Hepatocyte (in vitro differentiated cells): ENCODE measurements around the gene CYP2E1. TPM values are rescaled to one million over a fixed set of nuclear protein-coding genes. Genes with fewer than 3 reads are reported as not detected.

Experiments
- DNase-seq: peaks from one replicate; pipeline ENCODE4 v3.0.0-alpha.2; 2016; ENCODE audit warnings: low spot score
- H2AFZ ChIP-seq: fragments of 200-600 bp; sonication (generic); 2 replicates; pipeline ENCODE4 v1.6.0; 2016; ENCODE audit warnings: antibody characterized with exemption, mild to moderate bottlenecking
- H3K27ac ChIP-seq: fragments of 200-600 bp; sonication (generic); 2 replicates; pipeline ENCODE4 v1.5.1; 2016; ENCODE audit warnings: mild to moderate bottlenecking
- H3K27me3 ChIP-seq: fragments of 200-600 bp; sonication (generic); 2 replicates; pipeline ENCODE4 v1.6.1; 2016
- H3K36me3 ChIP-seq: fragments of 200-600 bp; sonication (generic); replicated peaks from 2 replicates; pipeline ENCODE4 v1.5.1; 2016; ENCODE audit warnings: low read depth; ENCODE audit not compliant: insufficient read depth
- H3K4me1 ChIP-seq: fragments of 200-600 bp; sonication (generic); 2 replicates; pipeline ENCODE4 v1.5.1; 2016; ENCODE audit warnings: mild to moderate bottlenecking, moderate library complexity; ENCODE audit not compliant: insufficient read depth
- H3K4me2 ChIP-seq: fragments of 200-600 bp; sonication (generic); 2 replicates; pipeline ENCODE4 v1.6.0; 2016
- H3K4me3 ChIP-seq: fragments of 200-600 bp; sonication (generic); 2 replicates; pipeline ENCODE4 v1.5.1; 2016; ENCODE audit warnings: mild to moderate bottlenecking
- H3K79me2 ChIP-seq: fragments of 200-600 bp; sonication (generic); 2 replicates; pipeline ENCODE4 v1.6.0; 2017; ENCODE audit warnings: mild to moderate bottlenecking
- H3K9me2 ChIP-seq: fragments of 200-600 bp; sonication (generic); replicated peaks from 2 replicates; pipeline ENCODE4 v1.6.0; 2017; ENCODE audit warnings: mild to moderate bottlenecking; ENCODE audit not compliant: insufficient read depth
- H3K9me3 ChIP-seq: fragments of 200-600 bp; sonication (generic); 2 replicates; pipeline ENCODE4 v1.5.1; 2016; ENCODE audit warnings: low read depth, mild to moderate bottlenecking
- H4K20me1 ChIP-seq: fragments of 200-600 bp; sonication (generic); 2 replicates; pipeline ENCODE4 v1.6.0; 2016; ENCODE audit warnings: mild to moderate bottlenecking; ENCODE audit not compliant: insufficient read depth, poor library complexity, severe bottlenecking
- EZH2 ChIP-seq: fragments of 200-600 bp; sonication (generic); IDR thresholded peaks from 2 replicates; pipeline ENCODE4 v1.6.1; 2016; ENCODE audit warnings: antibody characterized with exemption, mild to moderate bottlenecking, borderline replicate concordance
- EZH2phosphoT487 ChIP-seq: fragments of 200-600 bp; sonication (generic); IDR thresholded peaks from one replicate; pipeline ENCODE4 v1.6.1; 2018; ENCODE audit warnings: antibody characterized with exemption, mild to moderate bottlenecking, low read depth, moderate library complexity; ENCODE audit not compliant: unreplicated experiment, severe bottlenecking
- WGBS: methylation state at CpG from one replicate; pipeline ENCODE4 v1.1.6; 2016; ENCODE audit warnings: low lambda C conversion rate; ENCODE audit errors: missing lambda C conversion rate; 5-methylcytosine and 5-hydroxymethylcytosine counted together
- polyA plus RNA-seq: library from polyadenylated mRNA; unstranded; fragments of >200 nt; fragmentation: Nextera tagmentation; extraction: Ambion mirVana; gene quantifications from 2 replicates; pipeline ENCODE4 v1.2.1, GENCODE V29; 2016
- total RNA-seq: library from RNA; depleted of rRNA; stranded (reverse); fragments of >200 nt; gene quantifications from 2 replicates; pipeline ENCODE4 v1.2.3, GENCODE V29; 2014
- TF ChIP-seq, protein P1 (sequence below): fragments of 200-600 bp; sonication (generic); IDR thresholded peaks from 2 replicates; pipeline ENCODE4 v1.5.1; 2016; ENCODE audit warnings: antibody characterized with exemption, mild to moderate bottlenecking; ENCODE audit not compliant: poor library complexity

CYP2E1 gene
- total and polyA plus RNA-seq, 2 experiments from 2014 or later = 0.43 to 0.47 TPM

GRCh38 chr10:133555521-133555920 is 28.4 kb downstream of the CYP2E1 start:
- Histone ChIP-seq H3K9me2 (no peaks in the 10 kb centered on the region), H3K27ac (no peak overlapping the region), H4K20me1 (no peaks in the 10 kb centered on the region), H3K4me3 (no peak overlapping the region), H2AFZ (no peak overlapping the region), H3K36me3 (no peaks in the 10 kb centered on the region), H3K9me3 (no peaks in the 10 kb centered on the region), H3K4me1 (no peaks in the 10 kb centered on the region), H3K27me3 (no peaks in the 10 kb centered on the region), H3K4me2 (no peak overlapping the region), H3K79me2 (no peaks in the 10 kb centered on the region)
- TF ChIP-seq, protein P1, sequence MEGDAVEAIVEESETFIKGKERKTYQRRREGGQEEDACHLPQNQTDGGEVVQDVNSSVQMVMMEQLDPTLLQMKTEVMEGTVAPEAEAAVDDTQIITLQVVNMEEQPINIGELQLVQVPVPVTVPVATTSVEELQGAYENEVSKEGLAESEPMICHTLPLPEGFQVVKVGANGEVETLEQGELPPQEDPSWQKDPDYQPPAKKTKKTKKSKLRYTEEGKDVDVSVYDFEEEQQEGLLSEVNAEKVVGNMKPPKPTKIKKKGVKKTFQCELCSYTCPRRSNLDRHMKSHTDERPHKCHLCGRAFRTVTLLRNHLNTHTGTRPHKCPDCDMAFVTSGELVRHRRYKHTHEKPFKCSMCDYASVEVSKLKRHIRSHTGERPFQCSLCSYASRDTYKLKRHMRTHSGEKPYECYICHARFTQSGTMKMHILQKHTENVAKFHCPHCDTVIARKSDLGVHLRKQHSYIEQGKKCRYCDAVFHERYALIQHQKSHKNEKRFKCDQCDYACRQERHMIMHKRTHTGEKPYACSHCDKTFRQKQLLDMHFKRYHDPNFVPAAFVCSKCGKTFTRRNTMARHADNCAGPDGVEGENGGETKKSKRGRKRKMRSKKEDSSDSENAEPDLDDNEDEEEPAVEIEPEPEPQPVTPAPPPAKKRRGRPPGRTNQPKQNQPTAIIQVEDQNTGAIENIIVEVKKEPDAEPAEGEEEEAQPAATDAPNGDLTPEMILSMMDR = no peak
- no peak for TF ChIP-seq EZH2
- no peak for TF ChIP-seq EZH2phosphoT487
- 80% methylated on average over 8 of the region's 8 CpGs for WGBS
- DNase-seq = no peak

DNA sequence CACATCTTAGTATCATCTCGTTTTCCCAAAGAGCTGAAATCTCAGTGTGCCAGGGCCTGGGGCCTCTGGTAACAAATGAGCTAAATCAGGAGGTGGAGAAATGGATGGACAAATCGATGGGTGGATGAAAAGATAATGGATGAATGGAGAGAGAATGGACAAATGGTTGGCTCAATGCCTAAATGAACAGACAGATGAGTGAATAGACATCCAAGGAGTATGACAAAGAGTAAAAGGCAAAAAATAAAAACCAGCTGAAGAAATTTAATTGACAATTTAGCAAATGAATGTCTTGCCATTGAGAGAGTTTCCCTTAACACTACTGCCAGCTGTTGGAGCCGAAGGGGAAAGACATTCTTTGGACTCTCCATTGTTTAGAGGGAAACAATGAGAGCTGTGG is 30.2 kb downstream of the CYP2E1 start:
- Histone ChIP-seq H2AFZ (no peak overlapping the region), H3K9me3 (no peaks in the 10 kb centered on the region), H3K4me3 (no peak overlapping the region), H3K36me3 (no peaks in the 10 kb centered on the region), H3K27me3 (no peaks in the 10 kb centered on the region), H4K20me1 (no peaks in the 10 kb centered on the region), H3K27ac (no peak overlapping the region), H3K9me2 (no peaks in the 10 kb centered on the region), H3K4me2 (no peak overlapping the region), H3K79me2 (no peaks in the 10 kb centered on the region), H3K4me1 (no peaks in the 10 kb centered on the region)
- DNase-seq = no peak
- TF ChIP-seq, protein P1 = no peak
- TF ChIP-seq EZH2 (no peak), EZH2phosphoT487 (no peak)
- WGBS = 40% methylated on average over 3 of the region's 3 CpGs

- no peak overlapping the region for H3K4me3 ChIP-seq
- H3K9me3 ChIP-seq = no peaks in the 10 kb centered on the region
- H3K9me2 ChIP-seq = no peaks in the 10 kb centered on the region
- no peak overlapping the region for H3K27ac ChIP-seq
- no peak overlapping the region for H2AFZ ChIP-seq
- H3K4me1 ChIP-seq = no peaks in the 10 kb centered on the region
- H4K20me1 ChIP-seq = no peaks in the 10 kb centered on the region
- WGBS = 80% methylated on average over 11 of the region's 11 CpGs
- TF ChIP-seq, protein P1 = no peak
- no peak for TF ChIP-seq EZH2
- no peak for TF ChIP-seq EZH2phosphoT487
- H3K27me3 ChIP-seq = no peaks in the 10 kb centered on the region
- no peaks in the 10 kb centered on the region for H3K36me3 ChIP-seq
- H3K4me2 ChIP-seq = no peak overlapping the region
- H3K79me2 ChIP-seq = no peaks in the 10 kb centered on the region
- no peak for DNase-seq
These were observed 32.1 kb downstream of the CYP2E1 start for GRCh38 chr10:133559216-133559615.

- Histone ChIP-seq H3K27me3 (no peaks in the 10 kb centered on the region), H3K27ac (no peak overlapping the region), H3K4me2 (no peak overlapping the region), H3K9me2 (no peaks in the 10 kb centered on the region), H3K4me1 (no peaks in the 10 kb centered on the region), H3K4me3 (no peak overlapping the region), H4K20me1 (no peaks in the 10 kb centered on the region), H3K9me3 (no peaks in the 10 kb centered on the region), H3K36me3 (no peaks in the 10 kb centered on the region), H3K79me2 (no peaks in the 10 kb centered on the region), H2AFZ (no peak overlapping the region)
- WGBS = 84% methylated on average over 11 of the region's 12 CpGs
- TF ChIP-seq, protein P1 = no peak
- TF ChIP-seq EZH2 (no peak), EZH2phosphoT487 (no peak)
- no peak for DNase-seq
These were observed 37.7 kb downstream of the CYP2E1 start for GRCh38 chr10:133564816-133565215.
